Common myeloid progenitor, CD34-positive (primary cell): ENCODE results near the gene SELENOV.

ENCODE experiments used
- CTCF ChIA-PET: fragments of 350-600 bp; sonication (Branson Sonifier 250); formaldehyde crosslinking; loops from one replicate; lab custom pipeline; 2021; ENCODE audit warnings: antibody characterized with exemption; lab: Charles Lee
- POLR2A ChIA-PET: fragments of 350-600 bp; sonication (Branson Sonifier 250); formaldehyde crosslinking; loops from one replicate; lab custom pipeline; 2021; ENCODE audit warnings: antibody characterized with exemption; lab: Charles Lee
- DNase-seq, 3 donors: peaks; one replicate each; pipeline versions ENCODE4 v3.0.0 to v3.0.0-alpha.2; 2013
- H3K27ac ChIP-seq, 2 experiments: 1 replicate in 1 of 2; 2 replicates in 1 of 2; pipeline ENCODE4 v1.7.0; 2013; ENCODE audit warnings: inconsistent platforms in 2 of 2, low read length in 2 of 2, mild to moderate bottlenecking in 2 of 2, low read depth in 1 of 2, moderate library complexity in 1 of 2; ENCODE audit not compliant: severe bottlenecking in 2 of 2, insufficient read depth in 1 of 2, poor library complexity in 1 of 2
- H3K27me3 ChIP-seq, 5 experiments: replicated peaks in 2 of 5; 1 replicate in 3 of 5; 2 replicates in 2 of 5; pipeline versions ENCODE4 v1.6.1 to v1.7.0; 2013; ENCODE audit warnings: low read length in 4 of 5, mild to moderate bottlenecking in 2 of 5, moderate library complexity in 2 of 5, inconsistent platforms in 1 of 5; ENCODE audit not compliant: insufficient read depth in 5 of 5, control insufficient read depth in 4 of 5
- H3K36me3 ChIP-seq, 4 experiments: 1 replicate in 2 of 4; 2 replicates in 2 of 4; pipeline versions ENCODE4 v1.6.1 to v1.7.0; 2013; ENCODE audit warnings: low read length in 3 of 4, control low read depth in 1 of 4, mild to moderate bottlenecking in 1 of 4; ENCODE audit not compliant: control insufficient read depth in 4 of 4, insufficient read depth in 4 of 4
- H3K4me1 ChIP-seq, 4 experiments: 1 replicate in 3 of 4; 2 replicates in 1 of 4; pipeline versions ENCODE4 v1.6.1 to v1.7.1; 2013; ENCODE audit warnings: low read length in 3 of 4, mild to moderate bottlenecking in 3 of 4, control low read depth in 1 of 4, inconsistent platforms in 1 of 4, moderate library complexity in 1 of 4; ENCODE audit not compliant: control insufficient read depth in 4 of 4, insufficient read depth in 4 of 4; ENCODE audit errors: control extremely low read depth in 1 of 4
- H3K4me3 ChIP-seq, 7 experiments: 1 replicate in 4 of 7; 2 replicates in 3 of 7; pipeline versions ENCODE4 v1.5.1 to v1.7.0; 2013; ENCODE audit warnings: mild to moderate bottlenecking in 7 of 7, low read length in 6 of 7, moderate library complexity in 6 of 7, inconsistent platforms in 2 of 7, low read depth in 2 of 7, control low read depth in 1 of 7; ENCODE audit not compliant: insufficient read depth in 4 of 7, control insufficient read depth in 1 of 7; ENCODE audit errors: extremely low read depth in 1 of 7
- H3K9me3 ChIP-seq, 5 experiments: 1 replicate in 4 of 5; 2 replicates in 1 of 5; pipeline versions ENCODE4 v1.6.1 to v1.7.1; 2013; ENCODE audit warnings: low read length in 4 of 5, mild to moderate bottlenecking in 2 of 5, inconsistent platforms in 1 of 5, low read depth in 1 of 5, moderate library complexity in 1 of 5; ENCODE audit not compliant: control insufficient read depth in 4 of 5, insufficient read depth in 2 of 5; ENCODE audit errors: control extremely low read depth in 1 of 5
- WGBS: methylation state at CpG from one replicate; pipeline ENCODE4 v1.1.5; 2013; ENCODE audit not compliant: insufficient coverage; 5-methylcytosine and 5-hydroxymethylcytosine counted together

The SELENOV gene

DNA sequence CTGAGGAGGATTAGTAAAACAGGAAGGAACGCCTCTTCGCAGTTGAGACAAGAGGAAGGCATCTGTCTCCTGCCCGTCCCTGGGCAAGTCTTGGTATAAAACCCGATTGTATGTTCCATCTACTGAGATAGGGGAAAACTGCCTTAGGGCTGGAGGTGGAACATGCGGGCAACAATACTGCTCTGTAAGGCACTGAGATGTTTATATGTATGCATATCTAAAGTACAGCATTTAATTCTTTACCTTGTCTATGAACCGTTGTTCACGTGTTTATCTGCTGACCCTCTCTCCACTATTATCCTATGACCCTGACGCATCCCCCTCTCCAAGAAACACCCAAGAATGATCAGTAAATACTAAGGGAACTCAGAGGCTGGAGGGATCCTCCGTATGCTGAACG, 35.0 kb upstream of the SELENOV start:
- ChIA-PET CTCF (interaction anchor here (1.2 kb wide), 1 partner anchor 17 kb away, joined by 3 read pairs; no protein-coding TSS in a partner anchor), POLR2A (interaction anchor here (1.0 kb wide), 1 partner anchor 34 kb away, joined by 3 read pairs; the partner anchor contains the start of gene SUPT5H)
- WGBS: 49% methylated on average over 7 of the region's 10 CpGs
- Histone ChIP-seq H3K9me3 (no peaks in the 10 kb centered on the region), H3K4me1 (peaks cover 0 to 24% (median 21%) of the 10 kb centered on the region in 4 experiments), H3K36me3 (peaks cover 2 to 32% (median 23%) of the 10 kb centered on the region in 4 experiments), H3K27me3 (no peaks in the 10 kb centered on the region), H3K27ac (peak overlapping the region in 1 of 2 experiments; percentile 95), H3K4me3 (peak overlapping the region in 6 of 7 experiments; percentile 85 to 99 (median 96))
- no peak for DNase-seq

DNA sequence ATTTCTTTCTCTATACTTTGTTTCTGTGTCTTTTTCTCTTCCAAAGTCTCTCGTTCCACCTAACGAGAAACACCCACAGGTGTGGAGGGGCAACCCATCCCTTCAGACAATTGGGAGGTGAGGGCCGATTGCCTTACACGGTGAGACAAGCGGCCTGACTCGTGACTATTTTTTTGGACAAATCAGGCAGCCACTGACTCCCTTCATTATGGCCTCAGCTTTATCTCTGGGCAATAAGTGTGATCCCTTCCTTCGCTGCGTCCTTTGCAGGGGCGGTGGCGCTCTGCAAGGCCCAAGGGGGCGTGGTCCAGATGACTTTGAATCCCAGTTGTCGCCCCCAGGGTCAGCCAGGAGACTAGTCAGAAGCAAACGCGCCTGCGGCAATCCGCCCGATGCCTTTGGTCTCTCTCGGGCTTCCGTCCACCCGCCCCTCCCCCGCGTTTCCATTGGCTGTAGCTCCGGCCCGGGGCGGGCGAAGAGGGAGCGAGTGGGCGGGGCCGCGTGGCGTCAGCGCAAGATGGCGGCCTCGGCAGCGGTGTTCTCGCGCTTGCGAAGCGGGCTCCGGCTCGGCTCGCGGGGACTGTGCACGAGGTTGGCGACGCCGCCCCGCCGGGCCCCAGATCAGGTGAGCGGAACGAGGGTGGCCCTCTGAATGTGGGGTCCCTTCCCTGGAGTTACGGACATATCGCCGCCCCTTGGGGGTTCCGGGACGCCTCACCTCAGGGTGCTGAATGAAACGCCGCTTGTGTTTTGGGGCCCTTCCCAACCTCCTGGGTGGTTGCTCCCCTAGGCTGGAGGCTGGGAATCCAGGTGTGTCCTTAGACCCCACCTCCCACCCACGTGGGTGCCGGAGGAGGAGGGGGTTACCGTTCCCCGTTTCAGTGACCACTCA, 34.4 kb upstream of the SELENOV start, which contains the start of gene TIMM50:
TSS of gene TIMM50 (plus strand) at position 502 of the 892 bp plus-strand sequence. CDS start at position 518, 16 bp downstream.
- CTCF ChIA-PET: interaction anchor here (1.2 kb wide), 1 partner anchor 18 kb away, joined by 3 read pairs; no protein-coding TSS in a partner anchor
- 1% methylated on average over 56 of the region's 62 CpGs for WGBS

DNA sequence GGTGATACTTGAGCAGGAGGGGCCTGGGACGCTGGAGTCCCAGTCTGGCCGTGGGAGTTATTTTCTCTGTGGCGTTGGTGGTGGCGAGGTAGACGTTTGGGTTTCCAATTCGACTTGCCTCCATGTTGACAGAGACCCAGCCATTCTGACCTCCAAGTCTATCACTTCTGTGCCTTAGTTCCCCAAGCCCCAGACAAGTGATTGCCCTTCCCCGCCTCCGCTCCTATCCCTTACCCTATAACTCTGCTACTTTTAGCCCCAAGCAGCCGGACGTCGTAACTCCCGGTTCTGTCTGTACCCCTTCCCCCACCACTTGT, 33.8 kb upstream of the SELENOV start:
- ChIA-PET CTCF (interaction anchor here (1.2 kb wide), 1 partner anchor 18 kb away, joined by 3 read pairs; no protein-coding TSS in a partner anchor), POLR2A (interaction anchor here (1.0 kb wide), 1 partner anchor 36 kb away, joined by 3 read pairs; the partner anchor contains the start of gene SUPT5H)
- peak overlapping the region; percentile 89 to 95 for H3K27ac ChIP-seq
- H3K36me3 ChIP-seq: peaks cover 2 to 34% (median 24%) of the 10 kb centered on the region in 4 experiments
- H3K4me3 ChIP-seq: peak overlapping the region; percentile 65 to 99 (median 96)
- WGBS: 0% methylated on average over 12 of the region's 12 CpGs
- H3K4me1 ChIP-seq: peaks cover 0 to 24% (median 21%) of the 10 kb centered on the region in 4 experiments
- peak in 1 of 3 donors; percentile 11 for DNase-seq
- H3K9me3 ChIP-seq: no peaks in the 10 kb centered on the region
- no peaks in the 10 kb centered on the region for H3K27me3 ChIP-seq

More for the DNA sequence above, 34.4 kb upstream of the SELENOV start, which contains the start of gene TIMM50:
- H3K27me3 ChIP-seq: no peaks in the 10 kb centered on the region
- peaks cover 0 to 24% (median 21%) of the 10 kb centered on the region in 4 experiments for H3K4me1 ChIP-seq
- no peaks in the 10 kb centered on the region for H3K9me3 ChIP-seq
- H3K36me3 ChIP-seq: peaks cover 2 to 34% (median 24%) of the 10 kb centered on the region in 4 experiments
- peak within 1 kb of the TSS; percentile 89 to 95 for H3K27ac ChIP-seq
- peak; percentile 95 to 97 (median 97) for DNase-seq
- H3K4me3 ChIP-seq: peak within 1 kb of the TSS; percentile 65 to 99 (median 96)
- POLR2A ChIA-PET: interaction anchor here (1.0 kb wide), 1 partner anchor 35 kb away, joined by 3 read pairs; the partner anchor contains the start of gene SUPT5H

DNA sequence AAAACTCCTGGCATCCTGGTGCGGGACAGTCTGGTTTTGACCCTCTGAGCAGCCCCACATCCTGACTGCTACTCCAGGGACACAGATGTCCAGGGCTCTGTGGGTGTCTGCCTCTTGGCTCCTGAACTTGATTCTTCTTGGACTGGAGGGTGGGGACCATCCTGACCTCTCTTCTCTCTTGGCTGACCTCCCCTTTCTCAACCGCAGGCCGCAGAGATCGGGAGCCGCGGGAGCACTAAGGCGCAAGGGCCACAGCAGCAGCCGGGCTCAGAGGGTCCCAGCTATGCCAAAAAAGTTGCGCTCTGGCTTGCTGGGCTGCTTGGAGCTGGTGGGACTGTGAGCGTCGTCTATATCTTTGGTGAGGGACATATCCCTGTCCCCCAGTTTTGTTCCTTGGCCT, 33.3 kb upstream of the SELENOV start:
- Histone ChIP-seq H3K4me1 (peaks cover 0 to 24% (median 21%) of the 10 kb centered on the region in 4 experiments), H3K4me3 (peak overlapping the region; percentile 65 to 99 (median 96)), H3K36me3 (peaks cover 2 to 34% (median 24%) of the 10 kb centered on the region in 4 experiments), H3K27ac (peak overlapping the region; percentile 89 to 95), H3K27me3 (no peaks in the 10 kb centered on the region), H3K9me3 (no peaks in the 10 kb centered on the region)
- ChIA-PET CTCF (interaction anchor here (1.0 kb wide), 1 partner anchor 16 kb away, joined by 3 read pairs; no protein-coding TSS in a partner anchor), POLR2A (no interaction called here)
- 87% methylated on average over 11 of the region's 11 CpGs for WGBS
- DNase-seq: no peak

DNA sequence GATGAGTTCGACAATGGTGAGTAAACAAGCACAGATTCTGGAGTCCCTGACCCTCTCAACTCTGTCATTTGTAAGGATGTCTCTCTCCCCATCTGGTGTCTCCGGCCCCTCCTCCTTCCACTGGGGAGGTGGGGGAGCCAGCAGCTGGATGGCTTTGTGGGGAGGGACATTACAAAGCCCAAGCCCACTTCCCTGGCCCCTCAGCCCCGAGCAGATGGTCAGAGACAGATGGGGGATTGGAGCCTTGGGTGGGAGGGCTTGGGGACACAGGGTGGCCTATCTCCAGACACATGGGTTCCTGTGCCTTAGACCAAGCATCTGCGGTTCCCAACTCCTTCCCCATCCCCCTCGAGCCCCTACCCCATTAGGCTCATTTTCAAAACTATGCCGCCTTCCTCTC, 31.8 kb upstream of the SELENOV start:
- POLR2A ChIA-PET: no interaction called here
- no peaks in the 10 kb centered on the region for H3K27me3 ChIP-seq
- H3K4me3 ChIP-seq: no peak overlapping the region
- 100% methylated on average over 1 of the region's 6 CpGs for WGBS
- peaks cover 0 to 24% (median 21%) of the 10 kb centered on the region in 4 experiments for H3K4me1 ChIP-seq
- no peak overlapping the region for H3K27ac ChIP-seq
- H3K36me3 ChIP-seq: peaks cover 2 to 43% (median 31%) of the 10 kb centered on the region in 4 experiments
- CTCF ChIA-PET: no interaction called here
- DNase-seq: no peak
- H3K9me3 ChIP-seq: no peaks in the 10 kb centered on the region

DNA sequence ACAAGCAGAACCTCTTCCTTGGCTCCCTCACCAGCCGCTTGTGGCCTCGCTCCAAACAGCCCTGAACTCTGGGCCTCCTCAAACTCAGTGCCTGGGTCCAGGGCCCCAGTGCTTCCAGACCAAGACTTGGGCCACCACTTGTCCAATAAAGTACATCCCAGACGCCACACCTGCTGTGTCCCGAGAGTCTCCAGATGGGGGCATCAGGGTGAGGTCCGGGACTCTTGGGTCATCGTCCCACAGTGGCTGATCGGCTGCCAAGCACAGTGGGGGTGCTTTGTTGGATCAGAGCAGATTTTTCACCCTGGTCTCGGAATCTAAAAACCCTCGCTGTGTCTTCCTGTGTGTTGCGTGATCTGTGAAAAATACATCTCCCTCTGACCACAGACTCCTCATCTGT, 25.2 kb upstream of the SELENOV start:
- CTCF ChIA-PET: no interaction called here
- H3K27me3 ChIP-seq: no peaks in the 10 kb centered on the region
- POLR2A ChIA-PET: no interaction called here
- no peaks in the 10 kb centered on the region for H3K4me1 ChIP-seq
- no peak overlapping the region for H3K27ac ChIP-seq
- DNase-seq: no peak
- no peaks in the 10 kb centered on the region for H3K9me3 ChIP-seq
- 96% methylated on average over 9 of the region's 10 CpGs for WGBS
- H3K36me3 ChIP-seq: peaks cover 7 to 65% (median 45%) of the 10 kb centered on the region in 4 experiments
- no peak overlapping the region for H3K4me3 ChIP-seq
